Aorta (tissue), 4 donors: ENCODE results near the gene TRMT112. TPM values are rescaled to one million over a fixed set of nuclear protein-coding genes. Genes with fewer than 3 reads are reported as not detected.

ENCODE experiments used
- microRNA-seq, 2 donors: library from miRNA; unstranded; fragments of <30 nt; microRNA quantifications; one replicate each; pipeline ENCODE4 v1.2.0, GENCODE V29; 2020
- polyA plus RNA-seq, 2 donors: library from polyadenylated mRNA; stranded (reverse); fragments of 200-250 nt; gene quantifications; one replicate each; pipeline ENCODE4 v1.2.3, GENCODE V29; 2013
- total RNA-seq, 2 donors: library from RNA; stranded (reverse); fragmentation: NEBNext Ultra II Directional; extraction: Animal tissue kit (Norgen Biotek cat#: 25700); gene quantifications; one replicate each; pipeline ENCODE4 v1.2.1, GENCODE V29; 2021
- donor health status: healthy with polysubstance abuse.
- donor health status: Bipolar disorder and iron deficiency.
- donor health status: DM: no; HTN: no; CAD: no.
- donor health status: DM: yes; HTN: yes; CAD: no.

The TRMT112 gene
- total and polyA plus RNA-seq, 4 donors: 139 to 270 (median 173) TPM

Small RNA genes lying within 50 kb of the gene (microRNA-seq; reads per million reads assigned to microRNA genes)
- 0 to 1.2 reads per million in 2 donors for gene MIR7155

Other genes with a start within 250 kb of the TRMT112 start
- gene MACROD1, start 151.4 kb downstream of the TRMT112 start, total RNA-seq: 10 to 100 TPM; 12.7 to 19.0 TPM
- gene MACROD1, start 151.4 kb downstream of the TRMT112 start, polyA plus RNA-seq: 100 to 1,000 TPM; 111 to 125 TPM
- 100 to 1,000 TPM in 1 of 2 donors, 10 to 100 TPM in 1; 67.9 to 111 TPM for gene STIP1, start 131.4 kb downstream of the TRMT112 start, total RNA-seq
- gene STIP1, start 131.4 kb downstream of the TRMT112 start, polyA plus RNA-seq: 10 to 100 TPM; 31.0 to 40.4 TPM
- 10 to 100 TPM; 35.6 to 42.6 TPM for gene FERMT3, start 110.8 kb downstream of the TRMT112 start, total RNA-seq
- gene FERMT3, start 110.8 kb downstream of the TRMT112 start, polyA plus RNA-seq: 10 to 100 TPM; 22.2 to 38.1 TPM
- gene TRPT1, start 91.4 kb downstream of the TRMT112 start, total RNA-seq: 10 to 100 TPM; 24.5 to 24.8 TPM
- 10 to 100 TPM; 34.3 to 95.3 TPM for gene TRPT1, start 91.4 kb downstream of the TRMT112 start, polyA plus RNA-seq
- gene NUDT22, start 91.3 kb downstream of the TRMT112 start, total RNA-seq: 10 to 100 TPM; 36.7 to 46.9 TPM
- gene NUDT22, start 91.3 kb downstream of the TRMT112 start, polyA plus RNA-seq: 10 to 100 TPM; 42.1 to 98.8 TPM
- 10 to 100 TPM; 15.0 to 27.4 TPM for gene DNAJC4, start 87.0 kb downstream of the TRMT112 start, total RNA-seq
- gene DNAJC4, start 87.0 kb downstream of the TRMT112 start, polyA plus RNA-seq: 10 to 100 TPM; 26.2 to 97.9 TPM
- 100 to 1,000 TPM; 131 to 208 TPM for gene VEGFB, start 83.0 kb downstream of the TRMT112 start, total RNA-seq
- gene VEGFB, start 83.0 kb downstream of the TRMT112 start, polyA plus RNA-seq: 100 to 1,000 TPM; 191 to 206 TPM
- 10 to 100 TPM; 50.2 to 52.6 TPM for gene FKBP2, start 76.5 kb downstream of the TRMT112 start, total RNA-seq
- 100 to 1,000 TPM; 122 to 298 TPM for gene FKBP2, start 76.5 kb downstream of the TRMT112 start, polyA plus RNA-seq
- 100 to 1,000 TPM; 110 to 146 TPM for gene PPP1R14B, start 70.6 kb downstream of the TRMT112 start, total RNA-seq
- gene PPP1R14B, start 70.6 kb downstream of the TRMT112 start, polyA plus RNA-seq: 100 to 1,000 TPM; 129 to 145 TPM
- 10 to 100 TPM; 29.4 to 32.3 TPM for gene PLCB3, start 66.0 kb downstream of the TRMT112 start, total RNA-seq
- 10 to 100 TPM; 16.9 to 27.2 TPM for gene PLCB3, start 66.0 kb downstream of the TRMT112 start, polyA plus RNA-seq
- gene BAD, start 32.9 kb downstream of the TRMT112 start, total RNA-seq: 10 to 100 TPM; 47.2 to 53.3 TPM
- 100 to 1,000 TPM in 1 of 2 donors, 10 to 100 TPM in 1; 81.8 to 119 TPM for gene BAD, start 32.9 kb downstream of the TRMT112 start, polyA plus RNA-seq
- gene GPR137, start 31.7 kb downstream of the TRMT112 start, total RNA-seq: 10 to 100 TPM; 22.5 to 31.8 TPM
- gene GPR137, start 31.7 kb downstream of the TRMT112 start, polyA plus RNA-seq: 10 to 100 TPM; 19.7 to 40.3 TPM
- gene KCNK4, start 26.3 kb downstream of the TRMT112 start, total RNA-seq: not detected
- not detected for gene KCNK4, start 26.3 kb downstream of the TRMT112 start, polyA plus RNA-seq
- gene CATSPERZ, start 17.2 kb downstream of the TRMT112 start, total RNA-seq: not detected
- not detected for gene CATSPERZ, start 17.2 kb downstream of the TRMT112 start, polyA plus RNA-seq
- gene ESRRA, start 12.0 kb downstream of the TRMT112 start, total RNA-seq: 10 to 100 TPM; 25.9 to 27.6 TPM
- gene ESRRA, start 12.0 kb downstream of the TRMT112 start, polyA plus RNA-seq: 10 to 100 TPM; 32.3 to 54.7 TPM
- gene PRDX5, start 562 bp upstream of the TRMT112 start, total RNA-seq: 10 to 100 TPM; 69.9 to 95.7 TPM
- gene PRDX5, start 562 bp upstream of the TRMT112 start, polyA plus RNA-seq: 100 to 1,000 TPM; 188 to 316 TPM
- gene CCDC88B, start 22.6 kb upstream of the TRMT112 start, total RNA-seq: 10 to 100 TPM in 1 of 2 donors, 1 to 10 TPM in 1; 7.4 to 19.0 TPM
- gene CCDC88B, start 22.6 kb upstream of the TRMT112 start, polyA plus RNA-seq: 10 to 100 TPM; 13.4 to 28.5 TPM
- gene RPS6KA4, start 41.6 kb upstream of the TRMT112 start, total RNA-seq: 10 to 100 TPM; 25.8 to 31.8 TPM
- gene RPS6KA4, start 41.6 kb upstream of the TRMT112 start, polyA plus RNA-seq: 10 to 100 TPM; 14.1 to 27.2 TPM
- gene SLC22A11, start 238.4 kb upstream of the TRMT112 start, total RNA-seq: under 1 TPM; 0.36 to 0.49 TPM
- not detected for gene SLC22A11, start 238.4 kb upstream of the TRMT112 start, polyA plus RNA-seq